Dedifferentiated amniotic fluid mesenchymal stem cell (primary cell): ENCODE data around the gene CCNB2.

Source experiments
- DNase-seq: peaks from one replicate; pipeline ENCODE4 v3.0.0-alpha.2; 2016; ENCODE audit errors: extremely low spot score

Gene CCNB2

DNA sequence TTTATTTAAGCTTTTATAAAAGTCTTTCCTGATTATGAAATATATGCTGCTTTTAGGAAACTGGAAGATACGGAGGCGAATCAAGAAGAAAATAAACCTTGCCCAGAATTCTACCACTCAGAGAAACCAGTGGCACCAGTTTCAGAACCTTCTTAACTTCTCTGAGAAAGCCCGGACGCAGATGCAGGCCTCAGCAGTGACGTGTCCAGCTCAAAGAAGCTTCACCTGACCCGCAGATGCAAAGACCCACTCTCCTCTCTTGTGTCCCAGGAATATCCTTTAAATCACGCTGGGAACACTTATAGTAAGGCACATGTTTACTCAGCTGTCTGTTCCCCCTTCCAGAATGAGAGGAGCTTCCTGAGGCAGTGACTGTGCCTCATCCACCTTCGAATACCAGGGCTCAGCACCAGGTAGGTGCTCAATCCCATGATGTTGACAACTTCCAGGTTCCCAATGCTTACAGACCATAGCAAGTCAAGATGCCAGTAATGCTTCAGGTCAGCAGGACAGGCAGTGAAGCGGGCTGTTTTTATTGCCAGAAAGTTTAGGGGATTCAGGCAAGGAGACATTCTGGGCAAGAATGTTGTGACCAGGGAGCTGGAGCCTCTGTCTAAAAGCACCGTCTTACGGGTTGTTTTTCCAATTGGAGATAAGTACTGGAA is 61.8 kb downstream of the CCNB2 start:
- no peak for DNase-seq

DNA sequence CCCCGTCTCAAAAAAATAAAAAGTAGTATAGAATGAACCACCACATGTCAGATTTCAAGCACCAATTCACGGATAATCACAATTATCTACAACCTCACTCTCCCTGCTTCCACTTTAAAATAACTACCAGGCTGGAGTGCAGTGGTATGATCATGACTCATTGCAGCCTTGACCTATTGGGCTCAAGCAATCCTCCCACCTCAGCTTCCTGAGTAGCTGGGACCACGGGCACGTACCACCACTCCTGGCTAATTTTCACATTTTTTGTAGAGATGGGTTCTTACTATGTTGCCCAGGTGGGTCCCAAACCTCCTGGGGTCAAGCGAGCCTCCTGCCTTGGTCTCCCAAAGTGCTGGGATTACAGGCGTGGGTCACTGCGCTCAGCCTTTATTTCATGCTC is 63.6 kb downstream of the CCNB2 start:
- no peak for DNase-seq

DNA sequence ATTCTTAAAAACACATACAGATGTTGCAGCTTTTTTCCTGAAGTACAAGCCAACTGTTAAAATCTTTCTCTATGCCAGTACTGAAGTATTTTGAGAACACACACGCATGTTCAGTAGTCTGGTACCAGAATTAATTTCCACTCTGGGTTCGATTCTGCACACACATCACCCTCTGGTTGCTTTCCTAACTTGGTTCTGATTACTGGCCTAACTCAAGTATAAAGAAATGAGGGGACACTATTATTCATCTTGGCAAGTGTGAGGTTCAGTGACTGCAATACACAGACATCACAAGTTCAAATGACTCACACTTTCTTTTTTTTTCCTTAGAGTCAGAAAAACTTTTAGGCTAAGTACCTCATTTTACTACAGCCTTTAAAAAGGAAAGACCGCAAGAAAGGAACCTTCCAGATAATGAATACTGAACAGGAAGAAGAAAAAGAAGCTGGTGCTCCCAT is 64.3 kb downstream of the CCNB2 start:
- DNase-seq: peak; percentile 85

DNA sequence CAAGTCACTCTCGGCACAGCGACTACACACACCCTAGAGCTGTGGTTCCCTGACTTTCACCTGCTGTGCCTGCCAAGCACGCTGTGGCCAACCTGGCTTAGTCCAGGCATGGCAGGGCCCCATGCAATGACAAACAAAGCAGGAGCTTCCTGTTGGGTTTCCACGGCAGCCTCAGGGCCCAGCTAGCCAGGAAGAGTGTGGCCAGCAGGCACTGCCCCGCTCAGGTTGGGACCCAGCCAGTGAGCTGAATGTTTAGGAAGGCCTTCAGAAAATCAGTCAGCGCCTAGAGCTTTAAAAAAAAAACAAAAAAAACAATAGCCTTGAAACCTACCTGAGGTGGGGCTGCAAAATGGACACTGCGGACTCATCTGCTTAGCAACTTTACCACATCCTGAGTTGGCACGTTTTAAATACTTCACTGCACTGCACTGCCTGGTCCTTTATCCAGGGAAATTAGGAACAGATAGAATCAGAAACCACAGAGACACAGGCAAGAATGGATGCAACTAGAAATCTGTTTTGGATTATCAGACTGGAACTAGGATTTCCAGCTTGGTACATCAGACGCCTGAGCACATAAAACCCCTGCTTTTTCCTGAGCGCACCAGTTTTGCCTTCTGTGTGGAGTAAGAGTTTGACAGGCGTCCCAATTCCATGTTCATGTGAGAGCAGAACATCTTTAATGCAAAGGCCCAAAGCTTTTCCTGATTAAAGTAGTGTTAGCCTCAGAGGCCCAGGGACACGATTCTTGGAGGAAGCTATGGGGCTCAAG is 65.5 kb downstream of the CCNB2 start:
- peak; percentile 49 for DNase-seq

DNA sequence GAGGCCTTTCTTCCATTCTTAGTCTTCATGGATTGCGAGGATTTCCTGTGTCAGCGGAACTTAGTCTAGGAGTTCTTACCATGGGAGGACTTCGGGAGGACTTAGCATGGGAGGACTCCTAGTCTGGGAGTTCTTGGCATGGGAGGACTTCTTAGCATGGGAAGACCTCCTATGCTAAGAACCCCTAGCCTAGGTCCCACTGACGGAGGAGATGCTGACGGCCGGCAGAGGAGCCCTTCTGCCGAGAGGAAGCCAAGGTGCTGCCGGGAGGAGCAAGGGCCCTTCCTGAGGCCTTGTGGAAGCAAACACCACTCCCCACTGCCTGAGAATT is 66.1 kb downstream of the CCNB2 start:
- DNase-seq: no peak

DNA sequence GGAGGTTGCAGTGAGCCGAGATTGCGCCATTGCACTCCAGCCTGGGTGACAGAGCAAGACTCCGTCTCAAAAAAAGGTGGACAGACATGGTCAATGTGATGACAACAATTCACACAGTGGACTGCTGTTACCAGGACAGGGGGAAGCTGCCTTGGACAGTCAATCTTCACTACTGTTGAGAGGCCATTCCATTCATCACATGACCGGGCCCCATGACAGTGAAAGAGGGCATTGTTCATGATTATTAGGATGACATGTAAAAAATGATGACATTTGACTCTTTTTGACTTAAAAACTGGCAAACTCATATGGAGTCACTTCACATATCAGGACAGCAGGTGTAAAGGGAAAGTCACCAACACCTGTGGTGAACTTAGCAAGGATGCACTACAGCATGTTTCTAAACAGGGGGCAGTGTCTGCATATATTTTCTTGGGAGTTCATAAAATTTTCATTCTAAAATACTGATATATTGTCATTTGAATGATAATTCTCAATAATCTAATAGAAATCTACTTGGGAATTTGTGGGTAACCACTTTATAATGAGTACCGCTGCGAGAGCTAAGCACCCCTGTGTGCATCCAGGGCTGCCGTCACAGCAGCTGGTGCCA is 67.4 kb downstream of the CCNB2 start:
- no peak for DNase-seq

DNA sequence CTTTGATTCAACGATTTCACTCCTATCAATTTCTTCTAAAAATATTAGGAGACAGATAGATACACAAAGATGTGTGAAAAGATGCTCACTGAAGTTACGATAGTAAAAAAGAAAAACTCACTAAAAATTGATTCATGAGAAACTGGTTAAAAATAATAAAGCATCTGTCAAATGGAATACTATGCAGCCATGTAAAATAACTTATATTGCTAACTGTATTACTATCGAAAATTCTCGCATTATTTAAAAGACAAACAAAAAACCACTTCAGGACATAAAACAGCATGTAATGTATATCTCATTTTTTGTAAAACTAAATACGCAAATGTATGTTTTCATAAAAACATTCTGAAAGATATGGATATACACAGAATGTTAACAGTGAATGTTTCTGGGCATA is 68.2 kb downstream of the CCNB2 start:
- no peak for DNase-seq

DNA sequence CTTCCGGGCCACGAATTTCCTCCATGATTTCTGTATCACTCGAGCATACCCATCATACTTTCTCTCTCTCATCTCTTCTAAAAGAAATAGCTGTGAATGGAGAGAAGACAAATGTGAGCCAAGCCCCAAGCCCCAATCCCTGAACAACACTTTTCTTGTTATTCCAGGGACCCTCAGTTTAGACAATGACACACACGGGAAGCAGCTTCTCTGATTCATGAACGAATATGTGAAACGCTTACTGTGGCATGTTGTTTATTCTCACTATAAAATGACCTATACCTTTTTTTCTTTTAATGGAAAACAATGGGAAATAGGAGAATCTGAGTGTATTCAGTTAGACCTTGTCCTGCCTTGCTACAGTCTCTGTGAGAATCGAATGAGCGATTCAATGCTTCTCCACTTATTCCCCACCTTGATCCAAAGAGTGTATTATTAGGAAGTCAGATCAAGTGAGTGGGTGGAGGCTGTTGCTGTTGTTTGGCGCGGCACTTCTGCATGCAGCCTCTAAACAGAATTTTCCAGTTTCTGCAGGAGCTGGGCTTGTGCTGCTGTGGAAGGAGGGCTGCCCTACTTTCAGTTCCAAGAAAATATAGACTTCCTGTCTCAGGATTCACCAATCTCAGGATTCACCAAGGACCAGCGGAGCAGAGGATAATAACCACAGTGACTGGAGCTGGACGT is 69.3 kb downstream of the CCNB2 start:
- no peak for DNase-seq
